Liver (tissue), 9 donors: ENCODE measurements around the gene KIF5A. TPM values are rescaled to one million over a fixed set of nuclear protein-coding genes. Genes with fewer than 3 reads are reported as not detected.

Experiments
- DNase-seq: peaks from one replicate; pipeline ENCODE4 v3.0.0-alpha.2; 2017; ENCODE audit warnings: low spot score
- H3K27ac ChIP-seq, 2 donors: one replicate each; pipeline ENCODE4 v1.7.0; 2013; ENCODE audit warnings: inconsistent platforms in 2 of 2, low read length in 2 of 2, control low read depth in 1 of 2, low read depth in 1 of 2, mild to moderate bottlenecking in 1 of 2
- H3K27me3 ChIP-seq, 4 donors: one replicate each; pipeline versions ENCODE4 v1.6.1 to v1.7.0; 2013; ENCODE audit warnings: low read length in 3 of 4, inconsistent platforms in 1 of 4, mild to moderate bottlenecking in 1 of 4, moderate library complexity in 1 of 4; ENCODE audit not compliant: control insufficient read depth in 4 of 4, insufficient read depth in 4 of 4
- H3K36me3 ChIP-seq, 4 donors: one replicate each; pipeline versions ENCODE4 v1.6.1 to v1.7.0; 2013; ENCODE audit warnings: low read length in 3 of 4, mild to moderate bottlenecking in 3 of 4, low read depth in 1 of 4, moderate library complexity in 1 of 4; ENCODE audit not compliant: control insufficient read depth in 4 of 4, insufficient read depth in 3 of 4
- H3K4me1 ChIP-seq, 4 donors: one replicate each; pipeline versions ENCODE4 v1.6.1 to v1.7.0; 2013; ENCODE audit warnings: low read length in 3 of 4, mild to moderate bottlenecking in 3 of 4, moderate library complexity in 1 of 4; ENCODE audit not compliant: control insufficient read depth in 4 of 4, insufficient read depth in 4 of 4
- H3K4me3 ChIP-seq, 3 donors: one replicate each; pipeline versions ENCODE4 v1.6.1 to v1.7.0; 2013; ENCODE audit warnings: low read length in 3 of 3, control low read depth in 1 of 3, low read depth in 1 of 3, mild to moderate bottlenecking in 1 of 3
- H3K9ac ChIP-seq, 2 donors: one replicate each; pipeline ENCODE4 v1.7.0; 2013; ENCODE audit warnings: low read length in 2 of 2, mild to moderate bottlenecking in 2 of 2, moderate library complexity in 2 of 2, control low read depth in 1 of 2, low read depth in 1 of 2
- H3K9me3 ChIP-seq, 4 donors: one replicate each; pipeline versions ENCODE4 v1.6.1 to v1.7.0; 2013; ENCODE audit warnings: low read length in 3 of 4; ENCODE audit not compliant: control insufficient read depth in 4 of 4
- ATF3 ChIP-seq: IDR thresholded peaks from 2 replicates; pipeline ENCODE4 v1.6.1; 2016; ENCODE audit warnings: antibody characterized with exemption
- CTCF ChIP-seq: fragments of 150-350 bp; IDR thresholded peaks from 2 replicates; pipeline ENCODE4 v1.5.1; 2017; ENCODE audit warnings: improper control_type of control experiment, low read depth, low read length; ENCODE audit not compliant: missing input control
- EGR1 ChIP-seq, 2 donors: IDR thresholded peaks; 2 replicates each; pipeline ENCODE4 v1.6.1; 2016 to 2018; ENCODE audit warnings: antibody characterized with exemption in 2 of 2, low read depth in 2 of 2
- HNF4G ChIP-seq: IDR thresholded peaks from 2 replicates; pipeline ENCODE4 v1.6.1; 2016; ENCODE audit warnings: antibody characterized with exemption
- JUND ChIP-seq, 2 donors: IDR thresholded peaks; 2 replicates each; pipeline ENCODE4 v1.6.1; 2016; ENCODE audit warnings: antibody characterized with exemption in 2 of 2
- MAX ChIP-seq: IDR thresholded peaks from 2 replicates; pipeline ENCODE4 v1.6.1; 2016; ENCODE audit warnings: antibody characterized with exemption
- NR2F2 ChIP-seq: IDR thresholded peaks from 2 replicates; pipeline ENCODE4 v1.6.1; 2016; ENCODE audit warnings: antibody characterized with exemption
- RAD21 ChIP-seq, 2 donors: IDR thresholded peaks; 2 replicates each; pipeline ENCODE4 v1.6.1; 2016; ENCODE audit warnings: antibody characterized with exemption in 2 of 2, mild to moderate bottlenecking in 2 of 2
- REST ChIP-seq: IDR thresholded peaks from 2 replicates; pipeline ENCODE4 v1.6.1; 2016; ENCODE audit warnings: antibody characterized with exemption, mild to moderate bottlenecking
- SP1 ChIP-seq: IDR thresholded peaks from 2 replicates; pipeline ENCODE4 v1.6.1; 2018; ENCODE audit warnings: antibody characterized with exemption, mild to moderate bottlenecking
- TAF1 ChIP-seq: conservative IDR thresholded peaks from 2 replicates; pipeline ENCODE4 v1.6.1; 2016; ENCODE audit warnings: antibody characterized with exemption, mild to moderate bottlenecking
- YY1 ChIP-seq: IDR thresholded peaks from 2 replicates; pipeline ENCODE4 v1.6.1; 2016; ENCODE audit warnings: antibody characterized with exemption, mild to moderate bottlenecking
- WGBS: extraction: QIAGEN DNeasy Blood & Tissue Kit; methylation state at CpG from one replicate; pipeline ENCODE4 v1.1.7; 2013; 5-methylcytosine and 5-hydroxymethylcytosine counted together
- polyA plus RNA-seq, 2 donors: library from polyadenylated mRNA; stranded (reverse) in 1 of 2; unstranded in 1 of 2; fragments of 200-250 nt in 1 of 2; fragments of >200 nt in 1 of 2; fragmentation: Nextera tagmentation in 1 of 2; extraction: Ambion mirVana in 1 of 2; gene quantifications; one replicate each; pipeline versions ENCODE4 v1.2.1 to v1.2.3, GENCODE V29; 2013 to 2015
- total RNA-seq, 2 donors: library from RNA; depleted of rRNA; stranded (reverse); fragments of >200 nt; gene quantifications; one replicate each; pipeline ENCODE4 v1.2.3, GENCODE V29; 2014
- donor health status: healthy.
- donor health status: healthy.
- donor health status: healthy.
- donor health status: healthy.
- donor health status: healthy.

Gene KIF5A
- total and polyA plus RNA-seq, 4 donors: 0.01 to 0.42 TPM; not detected in 2

GRCh38 chr12:57584050-57584449, 34.2 kb downstream of the KIF5A start:
- no peaks in the 10 kb centered on the region for H3K9me3 ChIP-seq
- no peak overlapping the region for H3K9ac ChIP-seq
- 99% methylated on average over 2 of the region's 2 CpGs for WGBS
- DNase-seq: no peak
- H3K36me3 ChIP-seq: no peaks in the 10 kb centered on the region
- peaks cover 1 to 13% (median 9%) of the 10 kb centered on the region in 4 donors for H3K4me1 ChIP-seq
- no peak overlapping the region for H3K4me3 ChIP-seq
- H3K27ac ChIP-seq: no peak overlapping the region
- no peaks in the 10 kb centered on the region for H3K27me3 ChIP-seq
- TF ChIP-seq REST: no peak
- no peak for TF ChIP-seq MAX
- no peak for TF ChIP-seq HNF4G
- no peak for TF ChIP-seq YY1
- TF ChIP-seq EGR1 (IDR thresholded peaks at IDR 0.05; ENCODE audit: low read depth in 2 of 2): no peak
- no peak for TF ChIP-seq NR2F2
- no peak for TF ChIP-seq SP1
- TF ChIP-seq TAF1: no peak
- no peak for TF ChIP-seq JUND (IDR thresholded peaks at IDR 0.05)
- no peak for TF ChIP-seq RAD21 (IDR thresholded peaks at IDR 0.05)
- no peak for TF ChIP-seq CTCF
- no peak for TF ChIP-seq ATF3

- no peaks in the 10 kb centered on the region for H3K9me3 ChIP-seq
- no peak for DNase-seq
- no peaks in the 10 kb centered on the region for H3K27me3 ChIP-seq
- TF ChIP-seq CTCF (no peak), NR2F2 (no peak)
- H3K4me3 ChIP-seq: no peak overlapping the region
- no peak overlapping the region for H3K9ac ChIP-seq
- H3K27ac ChIP-seq: no peak overlapping the region
- H3K4me1 ChIP-seq: peaks cover 1 to 13% (median 9%) of the 10 kb centered on the region in 4 donors
- no peaks in the 10 kb centered on the region for H3K36me3 ChIP-seq
Observed at GRCh38 chr12:57584690-57585089, 34.8 kb downstream of the KIF5A start.
